Measurements from ENCODE around the gene NSMF.

Gene NSMF

DNA sequence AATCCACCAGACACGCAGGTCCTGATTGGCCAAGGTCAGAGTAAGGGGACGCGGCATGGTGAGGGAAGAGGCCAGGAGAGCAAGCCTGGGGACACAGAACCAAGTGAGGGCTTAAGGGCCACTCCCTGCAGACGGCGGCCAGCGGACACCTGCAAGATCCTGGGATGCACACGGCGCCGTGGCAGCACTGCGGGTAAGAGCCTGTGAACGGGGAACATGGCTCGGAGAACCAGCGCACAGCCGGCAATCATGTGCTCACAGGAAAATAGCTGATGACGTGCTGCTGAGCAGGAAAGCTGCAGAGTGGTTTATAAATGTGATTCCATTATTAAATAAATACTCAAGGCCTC, 27.0 kb upstream of the NSMF start:
- TF ChIP-seq, protein P1, sequence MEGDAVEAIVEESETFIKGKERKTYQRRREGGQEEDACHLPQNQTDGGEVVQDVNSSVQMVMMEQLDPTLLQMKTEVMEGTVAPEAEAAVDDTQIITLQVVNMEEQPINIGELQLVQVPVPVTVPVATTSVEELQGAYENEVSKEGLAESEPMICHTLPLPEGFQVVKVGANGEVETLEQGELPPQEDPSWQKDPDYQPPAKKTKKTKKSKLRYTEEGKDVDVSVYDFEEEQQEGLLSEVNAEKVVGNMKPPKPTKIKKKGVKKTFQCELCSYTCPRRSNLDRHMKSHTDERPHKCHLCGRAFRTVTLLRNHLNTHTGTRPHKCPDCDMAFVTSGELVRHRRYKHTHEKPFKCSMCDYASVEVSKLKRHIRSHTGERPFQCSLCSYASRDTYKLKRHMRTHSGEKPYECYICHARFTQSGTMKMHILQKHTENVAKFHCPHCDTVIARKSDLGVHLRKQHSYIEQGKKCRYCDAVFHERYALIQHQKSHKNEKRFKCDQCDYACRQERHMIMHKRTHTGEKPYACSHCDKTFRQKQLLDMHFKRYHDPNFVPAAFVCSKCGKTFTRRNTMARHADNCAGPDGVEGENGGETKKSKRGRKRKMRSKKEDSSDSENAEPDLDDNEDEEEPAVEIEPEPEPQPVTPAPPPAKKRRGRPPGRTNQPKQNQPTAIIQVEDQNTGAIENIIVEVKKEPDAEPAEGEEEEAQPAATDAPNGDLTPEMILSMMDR (IDR thresholded peaks at IDR 0.05; ENCODE audit: insufficient read depth, low read depth, low read length, missing control alignments) = no peak
- no peak for DNase-seq (ENCODE audit: low read depth)
- no peak overlapping the region for H3K4me3 ChIP-seq (ENCODE audit: low read depth, low read length)

DNA sequence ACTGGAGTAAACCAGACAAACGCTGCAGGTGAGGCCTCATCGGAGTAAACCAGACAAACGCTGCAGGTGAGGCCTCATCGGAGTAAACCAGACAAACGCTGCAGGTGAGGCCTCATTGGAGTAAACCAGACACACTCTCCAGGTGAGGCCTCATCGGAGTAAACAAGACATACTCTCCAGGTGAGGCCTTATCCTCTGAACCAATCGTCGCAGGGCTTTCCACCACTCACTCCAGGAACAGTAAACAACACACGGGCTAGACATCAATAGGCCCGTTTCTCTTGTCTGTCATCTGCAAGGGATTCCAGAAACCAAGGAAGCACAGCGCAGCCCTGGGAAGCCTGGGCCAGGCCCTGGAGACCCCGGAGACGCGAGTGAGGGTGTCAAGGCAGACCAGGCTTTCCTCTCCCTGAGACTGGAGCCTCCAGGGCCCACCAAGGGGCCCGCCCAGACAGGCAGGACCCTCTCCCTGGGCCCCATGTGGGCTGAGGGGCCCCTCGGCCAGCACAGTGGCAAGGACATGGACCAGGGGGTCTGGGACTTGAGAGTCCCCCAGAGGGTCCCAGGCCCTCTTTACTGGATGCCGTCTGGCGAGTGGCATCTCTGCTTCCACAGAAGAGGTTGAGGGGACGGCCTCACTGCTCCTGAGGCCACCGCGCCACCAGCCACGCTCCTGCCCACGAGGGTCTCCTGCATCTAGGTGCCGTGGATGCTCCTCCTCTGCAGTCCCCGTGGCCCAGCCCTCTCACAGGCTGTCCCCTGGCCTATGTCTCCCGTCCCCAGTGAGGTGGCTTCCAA, 26.4 kb upstream of the NSMF start:
- no peak for DNase-seq (ENCODE audit: low read depth)
- TF ChIP-seq, protein P1 (IDR thresholded peaks at IDR 0.05; ENCODE audit: insufficient read depth, low read depth, low read length, missing control alignments) = no peak
- no peak overlapping the region for H3K4me3 ChIP-seq (ENCODE audit: low read depth, low read length)

DNA sequence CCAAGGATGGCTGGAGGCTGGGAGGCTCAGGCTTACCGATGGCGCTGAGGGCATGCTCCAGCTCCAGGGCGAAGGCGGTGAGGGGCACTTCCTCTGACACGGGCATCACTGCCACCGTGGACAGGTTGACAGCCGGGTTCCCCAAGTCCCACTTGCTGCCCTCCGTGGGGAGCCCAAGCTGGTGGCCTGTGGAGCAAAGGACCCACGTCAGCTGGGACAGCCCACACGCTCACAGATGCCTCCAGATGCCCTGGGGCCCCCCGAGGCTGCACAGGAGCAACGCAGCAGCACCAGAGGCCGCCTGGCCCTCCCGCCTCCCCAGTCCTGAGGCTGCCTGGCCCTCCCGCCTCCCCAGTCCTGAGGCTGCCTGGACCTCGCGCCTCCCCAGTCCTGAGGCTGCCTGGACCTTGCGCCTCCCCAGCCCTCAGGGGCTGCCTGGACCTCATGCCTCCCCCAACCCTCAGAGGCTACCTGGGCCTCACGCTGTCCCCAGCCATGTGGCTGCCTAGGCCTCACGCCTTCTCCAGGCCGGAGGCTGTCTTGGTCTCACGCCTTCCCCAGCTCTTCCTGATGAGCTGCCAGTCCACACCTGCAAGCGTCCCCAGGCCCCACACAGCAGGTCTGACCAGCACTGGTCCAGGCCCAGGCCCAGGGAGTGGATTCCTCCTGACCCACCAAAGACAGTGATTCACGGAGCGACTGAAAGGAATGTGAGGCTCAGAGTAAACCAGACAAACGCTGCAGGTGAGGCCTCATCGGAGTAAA, 25.6 kb upstream of the NSMF start:
- TF ChIP-seq, protein P1 (IDR thresholded peaks at IDR 0.05; ENCODE audit: insufficient read depth, low read depth, low read length, missing control alignments) = no peak
- no peak for DNase-seq (ENCODE audit: low read depth)
- no peak overlapping the region for H3K4me3 ChIP-seq (ENCODE audit: low read depth, low read length)

DNA sequence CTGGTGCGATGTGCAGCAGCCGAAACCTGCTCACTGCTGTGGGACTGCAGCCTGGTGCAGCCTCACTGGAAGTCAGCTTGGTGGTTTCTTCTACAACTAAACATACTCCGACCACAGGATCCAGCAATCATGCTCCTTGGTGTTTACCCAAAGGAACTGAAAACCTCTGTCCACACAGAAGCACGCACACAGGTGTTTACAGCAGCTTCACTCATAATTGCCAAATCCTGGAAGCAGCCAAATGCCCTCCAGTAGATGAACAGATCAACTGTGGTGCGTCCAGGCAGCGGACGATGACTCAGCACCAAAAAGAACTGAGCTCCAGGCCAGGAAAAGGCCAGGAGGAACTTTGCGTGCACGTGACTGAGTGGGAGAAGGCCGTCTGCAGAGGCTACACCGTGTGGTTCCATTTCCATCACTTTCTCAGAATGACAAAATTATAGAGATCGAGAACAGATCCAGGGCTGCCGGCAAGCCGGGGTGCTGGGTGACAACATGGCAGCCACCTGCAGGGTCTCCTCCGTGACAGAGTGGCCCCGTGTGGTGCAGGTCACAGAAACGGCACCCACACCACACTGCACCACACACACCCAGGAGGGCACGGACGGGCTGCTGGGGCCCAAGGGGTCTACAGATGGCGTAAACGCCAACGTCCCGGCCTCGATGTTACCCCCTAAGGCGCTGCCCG, 23.1 kb upstream of the NSMF start:
- TF ChIP-seq, protein P1 (IDR thresholded peaks at IDR 0.05; ENCODE audit: insufficient read depth, low read depth, low read length, missing control alignments) = no peak
- no peak for DNase-seq (ENCODE audit: low read depth)
- H3K4me3 ChIP-seq (ENCODE audit: low read depth, low read length) = no peak overlapping the region

DNA sequence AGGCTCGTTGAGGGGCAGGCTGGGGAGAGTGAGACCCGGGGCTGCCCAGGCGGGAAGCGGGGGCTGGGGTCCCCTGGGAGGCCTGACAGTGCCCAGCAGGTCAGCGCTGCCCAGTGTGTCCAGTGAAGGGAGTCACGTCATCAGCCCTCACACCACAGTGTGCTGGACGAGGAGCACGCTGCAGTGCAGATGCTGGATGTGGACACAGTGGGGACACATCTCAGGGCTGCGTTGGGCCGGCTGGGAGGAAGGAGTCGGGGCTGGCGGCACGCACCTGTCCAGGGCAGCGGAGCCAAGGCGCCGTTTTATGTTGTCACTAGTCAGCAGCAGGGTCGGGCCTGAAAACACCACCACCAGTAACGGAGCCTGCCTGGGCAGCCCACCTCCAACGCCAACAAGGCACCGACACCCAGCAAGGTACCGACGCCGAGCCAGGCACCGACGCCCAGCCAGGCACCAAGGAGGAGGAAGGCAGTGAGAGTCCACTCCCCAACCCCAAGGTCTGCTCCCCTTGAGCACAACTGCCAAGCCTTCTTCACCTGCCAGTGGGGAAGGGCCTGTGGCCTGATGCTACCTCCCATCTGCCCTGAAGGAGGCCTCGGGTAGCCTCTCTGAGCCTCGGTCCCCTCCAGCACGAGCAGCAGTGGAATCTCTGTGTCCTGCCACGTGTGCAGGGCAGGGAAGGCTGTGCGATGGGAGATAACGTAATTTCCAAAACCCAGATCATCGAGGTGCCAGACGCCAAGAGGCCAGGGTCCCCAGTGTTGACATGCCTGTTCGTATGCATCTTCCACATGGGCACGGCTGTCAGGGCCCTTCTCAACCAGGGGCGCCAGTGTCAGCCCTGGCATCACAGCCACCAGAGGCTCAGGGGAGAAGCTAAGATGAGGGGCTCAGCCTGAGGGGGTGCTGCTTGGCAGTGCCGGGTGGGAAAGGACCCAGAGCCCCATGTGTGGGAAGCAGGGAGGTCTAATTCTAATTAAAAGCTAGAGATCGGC, 21.9 kb upstream of the NSMF start:
- TF ChIP-seq, protein P1 (IDR thresholded peaks at IDR 0.05; ENCODE audit: insufficient read depth, low read depth, low read length, missing control alignments) = no peak
- H3K4me3 ChIP-seq (ENCODE audit: low read depth, low read length) = no peak overlapping the region
- no peak for DNase-seq (ENCODE audit: low read depth)
